Stimulated activated CD8-positive, alpha-beta memory T cell treated with anti-CD3 and anti-CD28 coated beads, Interleukin-7, amount 100 ng/mL, for 48 hours (primary cell): ENCODE data around the gene C2.

ENCODE experiments used
- DNase-seq, 2 donors: peaks; one replicate each; pipeline ENCODE4 v3.0.0-alpha.2; 2020; ENCODE audit warnings: low read depth in 1 of 2; ENCODE audit errors: extremely low read depth in 1 of 2

The C2 gene

DNA sequence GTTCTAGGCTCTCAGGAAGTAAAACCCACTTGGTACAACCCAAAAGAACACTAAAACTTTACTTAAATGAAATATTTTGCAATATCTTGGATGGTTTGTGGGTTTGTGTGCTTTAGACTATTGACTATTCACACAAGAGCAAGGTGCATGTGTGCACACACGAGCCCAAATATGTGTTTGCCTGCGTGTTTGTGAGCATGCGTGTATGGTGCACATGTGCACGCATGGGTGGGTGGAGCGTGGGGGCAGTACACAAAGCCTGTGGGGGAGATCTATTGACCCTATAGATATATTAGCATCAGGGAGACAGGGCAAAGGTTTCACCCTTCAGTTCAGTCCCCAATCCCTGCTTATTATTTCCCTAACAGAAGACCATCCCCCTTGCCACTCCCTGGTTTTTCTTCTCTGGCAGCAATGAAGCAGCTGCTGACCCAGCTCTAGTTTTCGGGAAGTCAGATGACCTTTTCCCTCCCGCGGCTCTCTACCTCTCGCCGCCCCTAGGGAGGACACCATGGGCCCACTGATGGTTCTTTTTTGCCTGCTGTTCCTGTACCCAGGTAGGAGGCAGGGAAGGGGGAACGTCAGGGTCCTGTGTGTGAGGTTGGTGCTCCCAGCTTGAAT, at the start of gene C2:
Gene C2, plus strand, starts transcription at position 476 of the 621 bp plus-strand sequence. Its CDS starts 36 bp downstream, at position 512.
- no peak for DNase-seq

GRCh38 chr6:31878222-31878621, 49.3 kb upstream of the C2 start:
- DNase-seq, result no peak

DNA sequence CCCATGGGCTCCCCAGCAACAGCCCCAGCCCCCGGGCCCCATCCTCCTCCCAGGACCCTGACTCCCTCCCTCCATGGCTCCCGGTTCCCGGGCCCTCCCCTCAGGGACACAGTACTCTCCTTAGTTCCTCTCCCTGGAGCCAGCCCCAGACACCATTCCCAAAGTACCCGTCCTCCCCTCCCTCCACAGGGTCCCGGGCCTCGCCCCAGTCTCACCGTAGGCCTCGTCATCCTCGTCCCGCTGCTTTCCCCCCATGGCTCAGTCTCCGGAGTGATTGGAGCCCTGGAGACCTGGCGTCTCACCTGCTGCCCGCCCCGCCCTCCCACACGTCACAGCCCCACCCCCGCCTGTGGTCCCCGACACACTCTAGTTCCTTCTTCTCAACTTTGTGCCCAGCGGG, 48.8 kb upstream of the C2 start, which contains the start of gene SLC44A4:
Gene SLC44A4, minus strand, starts transcription at position 272 of the 400 bp plus-strand sequence. Its CDS starts 17 bp downstream, at position 255.
- DNase-seq, result no peak

- DNase-seq, result no peak
Observed at GRCh38 chr6:31879143-31879542, 48.4 kb upstream of the C2 start.

GRCh38 chr6:31879901-31880300, 47.6 kb upstream of the C2 start:
- no peak for DNase-seq

- DNase-seq, result no peak
Observed at GRCh38 chr6:31880616-31881015, 46.9 kb upstream of the C2 start.

DNA sequence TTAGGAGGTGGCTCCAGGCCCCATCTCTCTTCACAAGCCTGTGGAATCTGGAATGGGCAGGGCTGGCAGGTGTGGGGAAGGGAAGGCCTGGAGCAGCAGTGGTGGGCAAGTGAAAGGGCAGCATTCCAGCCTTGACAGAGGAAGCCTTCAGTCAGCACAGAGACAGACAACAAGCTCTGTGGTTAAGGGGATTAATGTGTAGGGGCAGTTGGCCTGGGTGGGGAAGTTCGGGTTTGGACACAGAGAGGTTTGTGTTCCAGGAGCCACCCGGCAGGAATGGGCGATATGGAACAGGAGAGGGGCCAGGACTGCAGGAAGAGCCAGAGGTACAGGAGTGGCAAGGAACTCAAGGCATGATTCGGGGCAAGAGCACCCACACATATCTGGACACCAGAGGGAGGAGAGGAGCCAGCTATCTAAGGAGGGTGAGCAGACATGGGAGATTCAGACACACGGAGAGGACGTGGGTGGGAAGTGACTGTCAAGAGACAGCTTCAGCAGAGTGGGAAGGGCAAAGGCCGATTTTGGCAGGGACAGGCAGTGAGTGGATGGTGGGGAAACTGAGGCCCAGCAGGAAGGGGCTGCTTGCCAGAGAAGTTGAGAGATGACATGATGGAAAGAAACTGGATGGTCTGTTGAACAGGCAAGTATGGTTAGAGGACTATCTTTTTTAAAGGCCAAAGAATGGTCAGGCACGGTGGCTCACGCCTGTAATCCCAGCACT, 46.2 kb upstream of the C2 start:
- DNase-seq, result no peak

DNA sequence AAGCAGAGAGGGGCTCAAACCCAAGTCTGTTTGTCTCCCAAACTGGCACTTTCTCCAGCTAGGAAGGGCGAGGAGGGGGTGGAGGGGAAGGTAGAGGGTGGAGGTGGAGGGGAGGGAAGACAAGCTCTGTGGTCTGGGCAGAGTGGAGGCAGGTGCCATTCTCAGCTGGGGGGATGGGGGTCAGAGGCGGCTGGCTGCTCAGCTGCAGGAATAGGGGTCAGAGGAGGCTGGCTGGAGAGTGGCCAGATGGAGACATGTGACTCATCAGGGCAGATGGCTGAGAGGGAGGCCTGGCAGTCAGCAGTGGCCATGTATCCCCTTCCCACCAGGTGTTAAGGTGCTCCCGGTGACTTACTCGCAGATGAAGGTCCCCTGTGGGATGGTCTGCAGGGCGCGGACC, 45.2 kb upstream of the C2 start:
- DNase-seq, result no peak

- no peak for DNase-seq
Observed at GRCh38 chr6:31883676-31884075, 43.8 kb upstream of the C2 start.

DNA sequence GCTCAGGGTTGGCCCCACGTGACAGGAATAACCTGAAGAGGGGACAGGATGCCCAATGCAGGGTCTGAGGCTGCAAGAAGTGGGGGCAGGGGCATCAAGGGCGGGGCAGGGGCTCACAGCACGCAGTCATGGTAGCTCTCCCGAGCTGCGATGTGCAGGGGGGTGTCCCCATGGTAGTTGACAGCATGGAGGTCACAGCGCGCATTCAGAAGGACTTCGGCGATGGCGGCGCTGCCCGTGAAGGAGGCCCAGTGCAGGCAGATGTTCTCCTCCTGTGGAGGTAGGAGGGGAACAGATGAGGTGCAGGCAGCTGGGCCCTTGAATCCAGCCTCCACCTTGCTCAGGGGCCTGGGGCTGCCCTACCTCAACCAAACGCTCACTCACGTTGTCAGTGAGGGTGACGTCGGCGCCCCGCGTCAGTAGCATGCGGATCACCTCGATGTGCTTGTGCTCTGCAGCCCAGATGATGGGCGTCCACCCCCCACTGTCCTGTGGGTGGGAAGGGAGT, 42.9 kb upstream of the C2 start:
- DNase-seq, result no peak

- DNase-seq, result no peak
Observed at GRCh38 chr6:31886541-31886991, 41.0 kb upstream of the C2 start.

DNA sequence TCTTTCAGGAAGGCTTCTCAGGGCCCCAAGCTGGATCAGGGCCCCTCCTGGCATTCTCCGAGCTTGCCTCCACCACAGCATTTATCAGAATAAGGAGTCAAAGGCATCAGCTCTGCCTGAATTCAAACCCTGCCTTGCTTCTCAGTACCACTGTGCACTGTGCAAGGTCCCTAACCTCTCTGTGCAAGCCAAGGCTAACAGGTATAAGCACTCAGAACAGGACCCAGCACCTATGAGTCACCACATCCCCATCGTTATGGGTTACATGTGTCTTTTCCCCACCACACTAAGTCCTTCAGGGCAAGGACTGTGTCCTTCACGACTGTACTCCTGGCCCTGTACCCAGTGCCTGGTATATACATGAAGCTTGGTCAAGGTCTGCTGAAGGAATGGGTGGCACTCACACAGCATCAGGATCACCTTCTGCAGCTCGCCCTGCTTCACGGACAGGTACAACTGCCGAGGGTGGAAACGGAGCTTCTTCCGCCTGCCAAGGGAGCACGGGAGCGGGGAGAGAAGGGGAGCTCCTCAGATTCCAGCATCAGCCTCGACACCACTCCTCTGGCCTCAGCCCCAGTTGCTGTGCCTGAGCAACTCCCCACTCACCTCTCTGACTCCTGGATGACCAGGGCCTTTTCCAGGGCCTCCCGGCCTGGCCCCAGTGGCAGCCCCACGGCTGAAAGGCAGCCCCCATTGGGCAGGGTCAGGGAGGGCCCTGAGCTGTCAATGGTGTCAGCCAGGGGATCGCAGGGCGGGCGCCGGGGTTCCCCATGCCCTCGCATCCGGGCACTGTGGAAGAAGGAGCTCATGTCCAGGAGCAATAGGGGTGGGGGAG, 40.1 kb upstream of the C2 start:
- no peak for DNase-seq

DNA sequence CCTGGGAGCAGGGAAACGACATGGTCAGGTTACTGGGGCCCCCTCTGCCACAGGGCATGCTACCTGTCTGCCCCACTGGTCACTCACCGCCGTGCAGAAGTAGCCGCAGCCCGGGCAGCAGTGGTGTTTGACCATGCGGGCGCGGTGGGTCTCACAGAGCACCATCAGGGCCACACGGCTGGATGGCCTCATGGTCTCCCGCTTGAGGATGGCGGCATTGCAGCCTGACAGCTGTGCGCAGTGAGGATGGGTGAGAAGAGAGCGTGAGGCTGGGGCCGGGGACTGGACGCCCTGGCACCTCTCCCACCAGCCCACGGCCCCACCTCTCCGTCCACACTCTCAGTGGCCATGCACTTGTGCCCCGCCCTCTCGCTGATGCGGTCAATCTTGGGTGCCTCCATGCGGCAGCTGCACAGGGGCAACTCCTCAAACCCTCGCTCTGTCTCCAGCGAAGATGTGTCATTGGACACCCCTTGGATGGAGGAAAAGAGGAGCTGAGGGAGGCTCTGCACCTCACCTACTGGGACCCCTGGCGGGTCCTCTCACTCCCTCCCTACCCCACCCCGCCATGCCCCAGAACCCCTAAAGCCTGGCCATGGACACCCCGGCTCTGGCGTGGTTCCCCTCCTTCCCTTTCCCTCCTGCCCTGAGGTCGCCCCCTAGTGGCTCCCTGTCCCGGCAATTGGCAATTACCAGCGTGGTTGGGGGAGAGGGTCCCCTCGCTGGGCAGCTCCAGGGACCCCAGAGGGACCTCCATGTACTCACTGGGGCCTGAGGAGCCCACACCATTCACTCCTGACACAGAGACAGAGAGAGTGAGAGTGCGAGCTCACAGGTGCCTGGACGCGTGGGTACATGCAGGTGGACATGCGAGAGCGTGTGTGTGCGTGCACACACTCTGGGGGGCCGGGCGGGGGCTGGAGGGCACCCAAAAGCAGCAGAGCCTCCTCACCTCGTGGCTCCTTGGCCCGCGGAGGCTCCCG, 39.0 kb upstream of the C2 start:
- no peak for DNase-seq

- no peak for DNase-seq
Observed at GRCh38 chr6:31889331-31889972, 38.1 kb upstream of the C2 start.

- no peak for DNase-seq
Observed at GRCh38 chr6:31892821-31893220, 34.7 kb upstream of the C2 start.

DNA sequence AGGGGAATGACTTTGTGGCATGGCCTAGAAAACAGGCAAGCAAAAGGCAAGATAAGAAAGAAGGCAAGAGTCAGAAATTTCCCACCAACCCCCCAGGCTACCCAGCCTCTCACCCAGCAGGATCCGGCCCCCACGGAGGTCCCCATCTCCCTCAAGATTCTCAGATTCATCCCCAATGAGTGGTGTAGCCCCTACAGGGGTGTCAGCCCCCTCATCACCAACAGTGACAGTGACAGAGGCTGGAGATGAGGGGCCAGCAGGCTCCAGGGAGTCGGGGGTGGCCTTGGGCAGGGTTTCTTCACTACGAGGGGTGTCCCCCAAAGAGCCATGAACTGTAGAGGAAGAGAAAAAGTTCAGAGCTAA, 31.0 kb upstream of the C2 start:
- DNase-seq, result no peak

DNA sequence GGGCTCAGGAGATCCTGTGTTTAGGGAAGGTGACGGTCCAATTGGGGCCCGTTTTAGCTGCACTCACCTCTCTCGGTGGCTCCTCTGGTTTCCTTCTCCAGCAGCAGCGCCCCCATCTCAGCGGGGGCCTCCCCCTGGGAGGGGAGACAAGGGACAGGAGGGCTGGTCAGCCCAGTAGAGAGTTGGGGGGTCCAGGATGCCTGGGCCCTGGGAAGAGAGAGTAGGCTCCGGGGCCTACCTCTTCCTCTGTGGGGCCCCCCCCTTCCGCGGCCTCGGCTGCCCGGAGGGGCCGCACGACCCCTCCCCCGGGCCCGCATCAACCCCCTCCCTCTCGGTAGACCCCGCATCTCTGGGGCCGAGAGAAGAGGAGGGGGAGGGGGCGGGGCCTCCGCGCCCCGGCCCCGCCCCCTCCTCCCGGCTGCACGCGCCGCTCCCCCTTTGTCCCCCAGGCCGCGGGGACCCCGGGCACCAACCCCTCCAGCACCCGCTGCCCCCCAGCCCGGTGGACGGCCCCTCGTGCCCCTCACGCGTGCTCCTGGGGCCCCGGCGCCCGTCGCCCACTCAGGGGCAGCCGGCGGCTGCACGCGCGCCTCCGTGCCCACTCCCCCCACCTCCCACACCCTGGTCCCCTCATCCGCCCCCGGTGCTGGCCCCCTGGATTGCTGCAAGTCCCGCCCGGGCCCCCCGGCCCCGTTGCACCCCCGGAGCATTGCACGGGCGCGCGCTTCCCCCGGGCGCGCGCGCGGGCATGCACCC, 30.5 kb upstream of the C2 start:
- no peak for DNase-seq

GRCh38 chr6:31897612-31898382, 29.7 kb upstream of the C2 start, which contains the start of gene EHMT2:
Gene EHMT2, minus strand, starts transcription at chr6:31897698. Its CDS starts 21 bp downstream, at chr6:31897677.
- DNase-seq, result peak; percentile 72 to 75
